8988T (cell line): Measurements from ENCODE around the gene GPR89A.

Experiments
- DNase-seq: peaks from one replicate; pipeline ENCODE4 v3.0.0; 2011

GPR89A gene

GRCh38 chr1:145719230-145720079, 111.7 kb downstream of the GPR89A start, which contains the start of gene CD160:
TSS of gene CD160 (plus strand) at chr1:145719499. CDS start at chr1:145728328, 8,829 bp downstream.
- DNase-seq = no peak
